ENCODE measurements around the gene PALLD. TPM values are rescaled to one million over a fixed set of nuclear protein-coding genes. Genes with fewer than 3 reads are reported as not detected.

The PALLD gene
- total RNA-seq, 4 donors from 2014 or later: 60.2 to 437 (median 118) TPM

GRCh38 chr4:168893205-168893604 lies 396.4 kb downstream of the PALLD start:
- no peaks in the 10 kb centered on the region for H3K4me1 ChIP-seq
- WGBS, 2 donors: 71 to 75% methylated on average over 2 of the region's 2 CpGs
- H3K36me3 ChIP-seq: peaks cover 9 to 95% (median 10%) of the 10 kb centered on the region in 3 donors
- intact Hi-C loops (cut with DNase I): no loop called here
- H3K4me3 ChIP-seq: no peak overlapping the region
- no peak overlapping the region for H3K27ac ChIP-seq
- H3K9me3 ChIP-seq: no peaks in the 10 kb centered on the region
- no peak for TF ChIP-seq POLR2A (IDR thresholded peaks at IDR 0.05)
- TF ChIP-seq CTCF (IDR thresholded peaks at IDR 0.05): no peak
- no peaks in the 10 kb centered on the region for H3K27me3 ChIP-seq
- DNase-seq: no peak

GRCh38 chr4:168893807-168894206 lies 397.0 kb downstream of the PALLD start:
- Histone ChIP-seq H3K36me3 (peaks cover 9 to 97% (median 16%) of the 10 kb centered on the region in 3 donors), H3K4me3 (no peak overlapping the region), H3K4me1 (no peaks in the 10 kb centered on the region), H3K9me3 (no peaks in the 10 kb centered on the region), H3K27ac (peak overlapping the region in 1 of 4 donors; percentile 4), H3K27me3 (no peaks in the 10 kb centered on the region)
- TF ChIP-seq POLR2A (IDR thresholded peaks at IDR 0.05) (no peak), CTCF (IDR thresholded peaks at IDR 0.05) (no peak)
- WGBS, 2 donors: 71 to 89% methylated on average over 3 of the region's 3 CpGs
- DNase-seq: no peak
- intact Hi-C loops (cut with DNase I): no loop called here

GRCh38 chr4:168900080-168900479 lies 403.2 kb downstream of the PALLD start:
- H3K27ac ChIP-seq: peak overlapping the region in 1 of 4 donors; percentile 63
- WGBS, 2 donors: 90 to 95% methylated on average over 2 of the region's 2 CpGs
- H3K4me1 ChIP-seq: no peaks in the 10 kb centered on the region
- no peaks in the 10 kb centered on the region for H3K9me3 ChIP-seq
- no peaks in the 10 kb centered on the region for H3K27me3 ChIP-seq
- no peak for DNase-seq
- intact Hi-C loops (cut with DNase I): no loop called here
- H3K36me3 ChIP-seq: peaks cover 0 to 100% (median 10%) of the 10 kb centered on the region in 3 donors
- no peak overlapping the region for H3K4me3 ChIP-seq
- TF ChIP-seq CTCF (IDR thresholded peaks at IDR 0.05) (no peak), POLR2A (IDR thresholded peaks at IDR 0.05) (no peak)

GRCh38 chr4:168907119-168907698 lies 410.4 kb downstream of the PALLD start:
- Histone ChIP-seq H3K4me1 (peaks cover 0 to 26% (median 4%) of the 10 kb centered on the region in 3 donors), H3K27ac (peak overlapping the region in 3 of 4 donors; percentile 50 to 64 (median 54)), H3K36me3 (peaks cover 0 to 97% (median 0%) of the 10 kb centered on the region in 3 donors), H3K9me3 (no peaks in the 10 kb centered on the region), H3K4me3 (no peak overlapping the region), H3K27me3 (no peaks in the 10 kb centered on the region)
- intact Hi-C loops (cut with DNase I): no loop called here
- no peak for TF ChIP-seq POLR2A (IDR thresholded peaks at IDR 0.05)
- no peak for TF ChIP-seq CTCF (IDR thresholded peaks at IDR 0.05)
- 78 to 87% methylated on average over 1 to 2 of the region's 2 CpGs for WGBS, 2 donors
- no peak for DNase-seq

GRCh38 chr4:168908093-168908492 lies 411.2 kb downstream of the PALLD start:
- H3K27ac ChIP-seq: peak overlapping the region in 3 of 4 donors; percentile 42 to 64 (median 54)
- no peaks in the 10 kb centered on the region for H3K9me3 ChIP-seq
- peaks cover 0 to 97% (median 0%) of the 10 kb centered on the region in 3 donors for H3K36me3 ChIP-seq
- intact Hi-C loops (cut with DNase I): no loop called here
- H3K27me3 ChIP-seq: no peaks in the 10 kb centered on the region
- WGBS, 2 donors: 77 to 84% methylated on average over 1 of the region's 1 CpG
- H3K4me3 ChIP-seq: no peak overlapping the region
- DNase-seq: no peak
- TF ChIP-seq POLR2A (IDR thresholded peaks at IDR 0.05): no peak
- TF ChIP-seq CTCF (IDR thresholded peaks at IDR 0.05): no peak
- H3K4me1 ChIP-seq: peaks cover 0 to 26% (median 4%) of the 10 kb centered on the region in 3 donors

Measured in esophagus squamous epithelium (tissue), 5 donors.